ENCODE data around the gene STARD3.
"Not testable (repeated sequence)": the region's sequence is repeated elsewhere in the genome, so short reads cannot be mapped to it uniquely, and the experiment has no call there.

Gene STARD3

DNA sequence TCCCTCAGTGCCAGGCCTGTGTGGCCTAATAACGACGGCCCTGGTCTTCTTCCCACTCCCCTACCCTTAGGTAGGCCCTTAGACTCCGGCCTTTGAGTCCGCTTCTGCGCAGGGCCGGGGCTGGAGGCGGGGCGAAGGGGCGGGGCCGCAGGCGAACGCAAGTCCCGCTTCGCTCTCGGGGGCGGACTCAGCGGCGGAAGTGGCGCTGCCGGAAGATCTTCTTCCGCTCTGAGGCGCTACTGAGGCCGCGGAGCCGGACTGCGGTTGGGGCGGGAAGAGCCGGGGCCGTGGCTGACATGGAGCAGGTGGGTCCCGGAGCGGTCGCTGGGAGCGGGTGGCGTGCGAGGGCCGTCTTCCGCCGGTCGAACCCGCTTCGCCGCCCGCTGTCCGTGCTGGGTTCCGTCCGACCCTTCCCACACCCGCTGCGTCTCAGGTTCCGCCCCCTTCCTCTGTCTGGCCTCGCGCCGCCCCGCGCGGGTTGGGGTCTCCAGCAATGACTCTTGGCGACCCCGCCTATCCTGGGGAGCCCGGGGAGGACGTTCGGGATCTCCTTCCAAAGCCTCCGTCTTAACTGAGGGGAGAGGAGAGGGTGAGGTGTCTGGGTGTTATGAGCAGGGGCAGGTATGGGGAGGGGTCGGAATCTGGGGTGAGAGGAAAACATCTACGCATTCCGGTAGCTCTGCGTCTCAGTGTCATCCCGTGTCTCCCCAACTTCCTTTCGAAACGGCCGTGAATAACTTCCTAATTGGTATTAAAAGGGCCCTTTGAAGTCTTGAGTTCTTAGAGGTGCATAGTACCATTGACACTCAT is at the start of gene STARD3:
STARD3 (plus strand) TSS at position 218 of the 810 bp plus-strand sequence. CDS start 16,388 bp downstream, outside the sequence.
- FAIRE-seq, result no peak

DNA sequence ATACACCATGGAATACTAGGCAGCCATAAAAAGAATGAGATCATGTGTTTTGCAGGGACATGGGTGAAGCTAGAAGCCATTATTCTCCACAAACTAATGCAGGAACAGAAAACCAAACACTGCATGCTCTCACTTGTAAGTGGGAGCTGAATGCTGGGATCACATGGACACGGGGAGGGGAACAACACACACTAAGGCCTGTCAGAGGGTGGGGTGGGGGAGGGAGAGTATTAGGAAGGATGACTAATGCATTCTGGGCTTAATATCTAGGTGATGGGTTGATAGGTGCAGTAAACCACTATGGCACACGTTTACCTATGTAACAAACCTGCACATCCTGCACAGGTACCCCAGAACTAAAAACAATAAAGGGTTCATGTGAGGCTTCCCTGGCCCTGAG is 46.8 kb upstream of the STARD3 start:
- FAIRE-seq, result not testable (repeated sequence)

DNA sequence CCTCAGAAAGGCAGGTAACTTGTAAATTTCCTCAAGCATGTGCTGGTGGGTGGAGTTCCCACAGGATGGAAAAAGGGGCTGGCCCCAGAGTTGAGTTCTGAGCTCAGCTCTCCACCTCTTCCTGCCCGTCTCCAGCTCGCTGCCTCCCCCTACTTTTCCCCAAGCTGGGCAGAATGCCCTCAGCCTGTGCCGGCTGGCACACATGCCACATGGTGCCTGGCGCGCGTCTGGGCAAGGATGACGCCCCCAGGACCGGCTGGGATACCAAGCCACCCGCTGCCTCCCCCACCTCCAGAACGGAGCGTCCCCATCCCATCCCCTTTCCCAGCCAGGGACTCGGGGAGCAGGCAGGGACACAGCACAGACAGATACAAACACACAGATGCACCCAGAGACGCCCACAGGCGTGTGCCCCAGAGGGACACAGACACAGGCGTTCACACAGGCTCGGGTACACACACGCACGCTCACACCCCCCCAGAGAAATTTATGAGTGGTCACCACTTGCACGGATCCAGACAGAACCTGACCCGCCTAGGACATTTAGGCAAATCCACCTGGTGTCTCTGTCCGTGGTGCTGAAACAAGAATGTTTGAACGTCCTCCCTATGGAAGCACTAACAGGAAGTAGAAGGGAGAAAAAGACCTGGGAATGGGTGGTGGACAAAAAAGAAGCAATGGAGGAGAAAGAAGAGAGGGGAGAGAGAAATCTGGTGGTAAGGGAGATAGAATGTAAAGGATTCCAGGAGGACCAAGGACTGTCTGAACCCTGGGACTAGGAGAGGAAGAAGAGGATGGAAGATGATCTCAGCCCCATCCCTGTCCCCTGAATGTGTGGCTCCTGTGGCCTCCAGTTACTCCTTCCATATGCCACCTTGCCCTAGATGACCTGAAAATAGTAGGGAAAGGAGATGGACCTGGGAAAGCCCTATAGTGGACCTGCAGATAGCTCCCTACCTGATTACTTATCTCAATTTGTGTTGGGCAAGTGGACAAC is 44.7 kb upstream of the STARD3 start:
- no peak for FAIRE-seq

DNA sequence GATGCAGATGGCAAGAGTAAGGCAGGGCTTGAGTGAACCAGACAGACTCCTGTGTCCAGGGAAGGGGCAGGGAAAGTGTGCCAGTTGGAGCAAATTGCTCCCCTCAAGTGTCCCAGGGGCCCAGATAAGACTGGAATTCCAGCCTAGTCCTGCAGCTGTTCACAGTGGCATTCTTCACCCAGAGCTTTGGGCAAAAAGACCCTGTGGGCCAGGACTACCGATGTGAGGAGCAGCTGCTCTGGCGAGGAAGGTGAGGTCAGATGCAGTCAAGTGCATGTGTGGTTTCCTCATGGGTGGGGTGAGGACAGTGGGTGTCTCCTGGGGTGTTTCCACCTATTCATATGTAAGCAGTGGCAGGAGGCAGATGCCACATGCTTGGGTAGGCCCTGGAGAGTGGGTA is 43.6 kb upstream of the STARD3 start:
- FAIRE-seq, result no peak

DNA sequence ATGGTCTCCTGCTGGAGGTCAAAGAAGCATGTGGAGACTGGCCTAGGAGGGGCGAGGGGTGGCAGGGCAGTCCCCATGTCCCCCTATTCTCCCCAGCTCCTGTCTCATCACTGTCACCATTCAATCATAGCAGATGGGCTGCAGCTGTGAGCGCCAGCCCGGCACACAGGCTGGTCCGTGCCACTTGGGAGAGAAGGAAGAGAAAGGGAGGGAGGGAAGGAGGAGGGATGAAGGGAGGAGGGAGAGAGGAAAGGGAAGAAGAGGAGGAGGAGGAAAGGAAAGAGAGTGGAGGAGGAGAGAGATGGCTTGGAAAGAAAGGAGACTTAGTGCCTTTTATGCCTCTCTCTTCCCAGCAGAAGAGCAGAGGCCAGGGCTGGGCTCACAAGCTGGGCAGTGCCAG is 41.6 kb upstream of the STARD3 start:
- FAIRE-seq, result no peak

DNA sequence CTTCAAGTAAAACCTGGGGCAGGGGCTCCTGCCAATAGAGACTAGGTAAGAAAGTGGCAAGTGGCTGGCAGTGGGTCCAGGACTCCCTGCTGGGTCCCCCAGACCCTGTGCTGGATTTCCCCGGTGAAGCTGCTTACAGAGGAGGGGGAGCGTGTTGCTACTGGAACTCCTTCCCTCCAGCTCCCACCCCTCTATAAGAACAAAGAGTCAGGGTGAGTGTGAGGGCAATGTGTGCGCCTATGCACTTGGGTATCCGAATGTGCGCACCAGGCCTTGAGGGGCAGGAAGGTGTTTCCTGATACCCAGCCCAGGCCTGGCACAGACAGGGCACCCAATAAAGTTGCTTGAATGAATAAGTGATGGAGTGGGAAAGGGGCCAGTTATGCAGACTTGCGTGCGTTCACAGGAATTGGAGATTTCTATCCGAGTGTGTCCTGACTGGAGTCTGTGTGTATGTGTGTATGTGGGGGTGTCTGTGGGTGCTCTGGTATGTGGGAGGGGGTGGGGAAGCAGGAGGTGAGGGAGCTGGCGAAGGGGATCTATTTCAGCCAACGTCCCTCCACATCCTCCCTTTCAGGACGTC is 40.9 kb upstream of the STARD3 start:
- FAIRE-seq, result no peak

DNA sequence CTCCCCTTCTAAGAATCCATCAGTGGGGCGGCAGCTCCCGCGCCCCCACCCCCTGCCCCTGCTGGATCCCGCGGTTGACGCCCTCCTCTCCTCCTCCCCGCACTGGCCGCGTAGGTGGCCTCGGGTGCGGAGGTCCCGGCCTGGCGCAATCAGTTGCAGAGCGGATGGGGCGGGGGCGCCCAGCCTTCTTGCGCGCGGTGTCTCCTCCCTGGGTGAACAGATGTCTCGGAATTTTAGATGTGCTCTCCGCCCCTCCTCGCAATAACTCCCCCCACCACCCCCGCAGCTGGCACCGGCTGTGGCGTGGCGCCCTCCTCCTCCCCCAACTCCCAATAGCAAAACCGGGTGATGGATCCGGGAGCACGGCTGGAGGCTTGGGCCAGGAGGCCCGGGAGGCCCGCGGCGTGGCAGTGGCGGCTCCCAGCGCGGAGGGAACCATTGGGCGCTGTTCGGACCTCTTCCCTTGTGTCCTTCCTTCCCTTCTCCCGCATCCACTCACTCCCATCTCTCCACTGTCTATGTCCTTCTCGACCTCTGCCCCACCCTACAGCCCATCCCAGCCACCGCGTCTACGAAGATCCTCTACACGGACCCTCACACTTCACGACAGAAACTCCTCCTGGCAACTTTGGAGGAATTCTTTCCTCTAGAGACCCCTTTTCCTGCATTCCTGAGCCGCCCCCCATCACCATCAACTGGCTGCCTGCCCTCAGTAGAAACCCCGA is 40.2 kb upstream of the STARD3 start:
- FAIRE-seq, result no peak

DNA sequence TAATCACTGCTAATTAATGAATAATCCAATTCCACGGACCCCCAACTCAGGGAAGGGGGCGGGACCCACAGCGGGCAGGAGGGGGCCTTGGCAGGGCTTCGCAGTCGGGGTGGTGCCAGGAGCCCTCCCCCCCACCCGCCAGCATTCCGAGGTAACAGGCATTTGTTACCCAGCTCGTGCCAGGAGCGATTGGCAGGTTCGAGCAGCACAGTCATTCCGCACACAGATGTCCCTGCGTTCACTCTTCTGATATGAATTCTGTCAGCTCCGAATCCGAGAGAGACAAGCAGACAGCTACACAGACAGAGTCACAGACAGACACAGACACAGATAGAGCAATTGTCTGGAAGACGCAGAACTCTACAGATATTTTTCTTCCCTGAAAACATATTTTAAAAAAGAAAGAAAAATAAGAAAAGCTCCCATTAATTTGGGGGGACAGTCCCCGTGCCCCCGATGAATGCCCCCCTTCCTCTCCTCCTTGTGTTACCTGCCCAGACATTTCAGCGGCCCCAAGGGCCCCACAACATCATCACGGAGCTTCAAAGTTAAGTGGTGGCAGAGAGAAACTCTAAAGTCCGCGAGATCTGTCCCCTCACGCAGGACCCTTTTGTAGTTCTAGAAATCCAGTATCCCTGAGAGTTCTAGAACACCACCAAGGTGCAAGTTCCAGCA is 39.4 kb upstream of the STARD3 start:
- no peak for FAIRE-seq

DNA sequence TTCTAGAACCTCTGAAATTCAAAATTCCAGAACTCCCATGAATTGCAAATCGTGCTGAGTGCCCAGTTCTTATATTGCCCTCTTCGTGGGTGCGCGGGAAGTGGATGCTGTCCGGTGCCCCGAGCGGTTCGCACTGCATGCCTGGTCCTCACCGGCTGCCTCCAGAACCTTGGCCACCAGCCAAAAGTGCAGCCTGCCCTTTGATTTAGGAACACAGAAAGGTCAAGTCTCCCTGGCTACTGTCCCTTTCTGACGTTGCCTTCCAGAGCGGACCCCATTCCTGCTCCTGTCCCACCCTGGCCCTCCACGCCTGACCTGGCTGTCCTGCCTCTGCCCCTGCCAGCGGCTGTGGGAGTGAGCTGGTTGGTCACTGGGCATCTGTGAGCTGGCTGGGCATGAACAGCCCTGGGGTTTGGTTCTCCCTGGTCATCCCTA is 38.9 kb upstream of the STARD3 start:
- FAIRE-seq, result no peak

DNA sequence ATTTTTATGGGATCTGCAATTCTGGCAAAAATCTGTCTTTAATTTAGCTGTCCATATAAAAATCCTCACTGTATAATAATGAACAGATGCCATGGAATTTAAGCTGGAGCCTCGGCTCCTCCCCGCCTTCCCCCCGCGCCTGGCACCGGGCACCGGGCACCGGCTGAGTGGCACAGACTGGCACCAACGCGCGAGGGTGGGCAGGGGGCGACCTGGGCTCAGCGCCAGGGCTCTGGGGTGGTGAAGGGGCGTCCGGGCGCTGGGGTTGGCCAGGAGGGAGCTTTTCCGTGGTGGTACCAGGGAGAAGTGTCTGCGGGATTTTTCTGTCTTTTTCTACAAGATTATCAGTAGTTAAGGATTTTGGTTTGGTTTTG is 38.3 kb upstream of the STARD3 start:
- FAIRE-seq, result no peak

DNA sequence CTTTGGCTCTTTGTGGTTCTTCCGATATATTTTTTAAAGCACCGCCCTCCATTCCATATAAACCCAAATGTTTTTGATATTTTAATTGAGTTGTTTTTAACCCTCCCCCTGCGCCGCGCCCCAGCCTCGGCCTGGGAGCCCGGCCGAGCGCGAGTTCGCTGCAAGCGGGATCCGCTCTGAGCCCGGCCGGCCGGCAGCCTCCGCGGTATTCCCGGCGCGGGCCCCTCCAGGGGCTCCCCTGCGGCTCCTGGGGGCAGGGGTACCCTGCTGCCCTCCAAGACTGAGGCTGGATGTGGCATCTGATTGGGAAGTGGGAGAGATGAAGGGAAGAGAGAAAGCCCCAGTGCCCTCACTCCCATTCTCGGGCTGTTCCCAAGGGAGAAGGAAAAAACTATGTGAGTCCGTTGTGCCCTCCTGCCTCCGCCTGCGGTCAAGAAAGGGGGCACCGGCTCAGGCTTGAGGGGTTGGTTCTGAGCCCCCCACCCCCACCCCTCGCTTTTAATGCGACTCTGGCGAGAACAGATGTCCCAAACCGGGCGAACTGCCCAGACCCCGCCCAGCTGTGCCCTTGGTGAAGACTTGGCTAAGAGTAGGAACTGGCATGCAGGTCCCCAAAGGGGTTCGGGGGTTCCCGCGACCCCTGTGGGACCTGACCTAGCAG is 37.8 kb upstream of the STARD3 start:
- no peak for FAIRE-seq

DNA sequence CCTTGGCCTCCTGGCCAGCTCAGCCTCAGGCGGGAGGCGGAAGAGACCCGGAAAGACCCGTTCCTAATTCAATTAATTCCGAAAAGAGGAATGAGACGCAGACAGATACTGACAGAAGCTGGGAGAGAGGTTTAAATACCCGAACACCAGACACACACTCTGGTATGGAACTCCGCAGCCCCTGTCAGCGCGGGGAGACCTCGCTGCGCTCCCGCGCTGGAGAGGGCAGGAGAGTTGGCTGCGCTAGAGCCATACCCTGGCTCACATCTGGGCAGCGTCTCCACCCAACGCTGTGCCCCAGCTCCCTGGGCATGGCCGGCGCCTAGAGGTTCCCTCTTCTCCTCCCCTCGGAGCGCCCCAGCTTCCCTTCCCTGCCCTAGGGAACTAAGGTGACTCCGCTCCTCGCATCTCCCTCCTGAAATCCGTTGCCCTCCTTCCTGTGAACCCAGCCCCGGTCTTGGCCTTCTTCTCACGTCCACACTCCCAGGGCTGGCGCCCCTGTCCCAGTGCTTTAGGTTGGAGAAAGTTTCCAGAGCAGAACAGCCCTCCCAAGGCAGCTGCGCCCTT is 37.2 kb upstream of the STARD3 start:
- no peak for FAIRE-seq

DNA sequence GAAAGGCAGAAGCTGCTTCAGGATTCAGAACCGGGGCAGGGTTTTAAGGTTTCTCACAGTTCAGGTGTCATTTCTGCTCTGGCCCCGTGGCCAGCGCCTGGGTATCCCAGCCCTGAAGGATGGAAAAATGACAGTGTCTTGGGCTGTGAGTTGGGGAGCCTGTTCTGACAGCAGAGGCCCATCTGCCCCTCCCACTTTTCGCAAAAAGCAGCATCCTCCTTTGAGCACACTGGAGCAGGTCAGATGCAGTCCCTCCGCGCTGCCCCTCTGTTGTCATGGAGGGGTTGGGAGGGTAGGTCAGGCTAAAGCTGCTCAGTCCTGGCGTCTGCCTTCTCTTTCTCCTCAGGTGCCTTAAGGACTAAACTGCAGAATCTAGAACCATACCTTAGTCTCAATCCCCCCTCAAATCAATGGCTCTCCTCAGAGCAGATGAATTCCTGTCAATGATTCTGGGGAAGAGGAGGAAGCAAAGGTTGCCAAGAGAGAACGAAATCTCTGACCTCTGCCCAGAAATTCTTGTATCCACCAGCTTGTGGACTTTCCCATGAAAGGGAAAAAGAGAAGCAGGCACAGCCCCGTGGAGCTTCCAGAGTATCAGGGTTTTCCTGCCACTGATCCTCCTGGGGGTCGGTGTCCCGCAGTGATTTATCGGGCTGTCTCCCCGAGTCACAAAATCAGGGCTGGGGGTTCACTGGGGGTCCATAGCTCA is 36.5 kb upstream of the STARD3 start:
- no peak for FAIRE-seq

DNA sequence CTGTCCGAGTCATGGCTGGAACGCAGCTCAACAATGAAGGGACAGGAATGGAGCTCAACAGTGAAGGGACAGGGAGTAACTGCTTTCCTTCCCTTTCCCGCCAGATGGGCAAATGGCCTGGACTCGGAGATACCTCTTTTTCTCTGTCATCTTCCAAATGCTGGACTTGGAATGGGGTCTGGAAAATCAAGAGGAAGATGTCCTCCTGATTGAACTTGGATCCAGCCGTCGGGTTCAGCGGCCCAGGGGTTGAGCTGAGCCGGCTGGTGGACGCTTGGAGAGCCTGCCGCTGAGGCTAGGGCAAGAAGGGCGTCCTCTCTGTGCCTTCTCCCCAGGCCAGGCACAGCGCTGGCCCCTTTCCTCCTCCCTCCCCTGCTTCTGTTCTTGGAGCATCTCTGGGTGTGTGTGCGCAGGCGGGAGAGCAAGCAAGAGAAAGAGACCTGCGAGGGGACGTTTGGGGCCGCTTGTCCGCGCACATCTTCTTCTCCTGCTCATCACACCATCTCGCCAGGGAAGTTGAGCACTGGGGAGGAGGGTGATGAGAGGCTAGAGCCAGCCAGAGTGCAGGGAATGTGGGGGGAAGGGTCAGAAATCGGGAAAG is 35.8 kb upstream of the STARD3 start:
- no peak for FAIRE-seq

DNA sequence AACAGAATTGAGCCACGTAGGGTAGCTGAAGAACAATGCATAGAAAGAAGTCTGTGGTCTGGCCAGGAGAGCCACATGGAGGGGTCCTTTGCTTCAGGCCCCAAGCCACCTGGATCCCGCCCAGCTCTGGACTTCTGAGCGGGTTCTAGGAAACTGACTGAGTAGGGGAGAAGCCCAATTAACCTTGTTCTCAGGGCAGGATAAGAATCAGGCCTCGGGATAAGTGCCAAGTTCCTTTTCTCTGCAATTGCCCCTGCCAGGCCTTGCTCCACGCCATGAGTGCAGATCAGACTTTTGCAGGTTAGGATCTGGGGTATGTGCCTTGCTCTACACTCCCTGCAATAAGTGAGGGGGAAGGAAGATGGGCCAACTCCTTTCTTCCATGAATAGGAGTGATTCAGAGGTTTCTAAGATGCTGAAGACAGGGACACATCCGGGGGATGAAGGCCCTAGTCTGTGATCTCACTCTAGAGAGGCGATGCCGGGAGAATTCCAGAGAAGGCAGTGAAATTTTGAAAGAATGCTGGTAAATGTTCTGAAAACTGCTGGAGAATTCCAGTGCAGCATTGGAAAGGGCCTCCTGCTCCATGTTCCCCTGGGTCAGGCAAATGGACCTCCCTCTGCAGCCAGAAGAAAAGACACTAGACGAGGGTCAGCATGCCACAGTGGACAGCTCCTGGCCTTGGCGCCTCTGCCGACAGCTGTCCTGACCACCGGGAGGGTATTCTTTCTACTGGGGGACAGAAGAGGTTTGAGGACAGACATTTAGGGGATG is 35.0 kb upstream of the STARD3 start:
- no peak for FAIRE-seq

DNA sequence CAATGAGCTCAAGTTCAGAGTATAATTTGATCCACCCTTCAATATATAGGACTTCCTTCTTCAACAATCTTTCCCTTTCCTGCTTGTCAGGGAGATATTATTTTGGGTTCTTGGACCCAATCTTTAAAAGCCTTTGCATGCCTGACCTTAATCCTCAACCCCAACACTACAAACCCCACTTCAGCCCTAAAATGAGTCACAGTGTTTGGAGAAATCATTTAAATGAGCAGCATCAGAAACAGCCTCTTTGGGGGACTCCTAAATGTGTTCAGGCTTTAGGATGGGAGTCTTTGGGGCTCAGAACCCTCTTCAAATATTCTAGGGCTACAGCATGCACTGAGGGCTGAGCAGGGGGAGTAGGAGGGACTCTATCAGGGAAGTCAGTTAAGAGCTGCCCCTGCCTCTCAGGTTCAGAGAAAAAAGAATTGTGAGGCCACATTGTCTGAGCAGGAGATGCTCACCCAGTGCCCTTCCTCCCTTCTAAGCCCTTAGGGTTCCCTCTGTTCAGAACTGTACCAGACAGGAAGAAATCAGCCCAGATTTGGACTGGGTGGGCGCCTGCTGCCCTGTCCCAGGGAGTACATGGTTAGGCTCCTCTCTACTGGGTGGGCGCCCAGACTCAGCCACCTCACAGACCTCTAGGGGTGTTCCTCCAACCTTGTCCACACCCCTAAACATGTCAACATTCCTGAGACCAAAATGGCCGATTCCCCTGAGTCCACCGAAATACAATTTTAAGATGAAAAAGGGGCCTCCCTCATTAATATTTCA is 34.2 kb upstream of the STARD3 start:
- FAIRE-seq, result no peak

DNA sequence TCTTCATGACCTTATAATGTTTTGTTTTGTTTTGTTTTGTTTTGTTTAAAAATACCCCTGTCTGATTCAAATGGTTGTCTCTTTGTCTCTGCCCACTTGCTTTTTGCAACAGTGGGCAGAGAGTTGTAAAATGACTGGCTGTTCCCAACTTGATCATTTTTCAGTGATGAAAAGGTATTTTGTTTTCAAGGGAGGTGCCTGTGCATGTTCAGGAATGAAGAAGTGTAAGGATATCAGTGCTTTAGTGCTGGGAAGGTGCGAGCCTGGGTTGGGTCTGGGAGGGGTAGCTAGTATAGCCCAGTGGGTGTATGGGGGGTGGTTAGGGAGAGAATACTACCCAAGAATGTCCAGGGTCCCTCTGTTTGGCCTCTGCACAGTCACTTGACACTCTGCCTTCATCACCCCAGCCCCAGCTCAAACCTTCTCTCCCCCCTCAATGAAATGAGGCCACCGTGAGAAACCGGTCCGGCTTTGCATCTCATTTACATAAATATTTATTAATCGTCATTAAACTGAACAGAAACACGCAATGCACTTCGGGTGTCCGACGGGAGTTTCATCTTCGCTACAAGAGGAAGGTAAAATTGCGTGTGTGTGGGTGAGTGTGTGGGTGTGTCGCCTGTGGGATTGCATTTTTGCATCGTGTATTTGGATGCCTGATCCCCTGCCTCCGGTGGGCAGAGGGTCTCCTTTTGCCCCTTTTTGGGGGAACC is 33.5 kb upstream of the STARD3 start:
- no peak for FAIRE-seq
